Middle frontal gyrus (tissue), 1 donor: ENCODE data around the gene SCLY.

Experiments used
- DNase-seq: peaks from one replicate; pipeline ENCODE4 v3.0.0-alpha.2; 2015; ENCODE audit warnings: low spot score; ENCODE audit errors: extremely low spot score

Gene SCLY

DNA sequence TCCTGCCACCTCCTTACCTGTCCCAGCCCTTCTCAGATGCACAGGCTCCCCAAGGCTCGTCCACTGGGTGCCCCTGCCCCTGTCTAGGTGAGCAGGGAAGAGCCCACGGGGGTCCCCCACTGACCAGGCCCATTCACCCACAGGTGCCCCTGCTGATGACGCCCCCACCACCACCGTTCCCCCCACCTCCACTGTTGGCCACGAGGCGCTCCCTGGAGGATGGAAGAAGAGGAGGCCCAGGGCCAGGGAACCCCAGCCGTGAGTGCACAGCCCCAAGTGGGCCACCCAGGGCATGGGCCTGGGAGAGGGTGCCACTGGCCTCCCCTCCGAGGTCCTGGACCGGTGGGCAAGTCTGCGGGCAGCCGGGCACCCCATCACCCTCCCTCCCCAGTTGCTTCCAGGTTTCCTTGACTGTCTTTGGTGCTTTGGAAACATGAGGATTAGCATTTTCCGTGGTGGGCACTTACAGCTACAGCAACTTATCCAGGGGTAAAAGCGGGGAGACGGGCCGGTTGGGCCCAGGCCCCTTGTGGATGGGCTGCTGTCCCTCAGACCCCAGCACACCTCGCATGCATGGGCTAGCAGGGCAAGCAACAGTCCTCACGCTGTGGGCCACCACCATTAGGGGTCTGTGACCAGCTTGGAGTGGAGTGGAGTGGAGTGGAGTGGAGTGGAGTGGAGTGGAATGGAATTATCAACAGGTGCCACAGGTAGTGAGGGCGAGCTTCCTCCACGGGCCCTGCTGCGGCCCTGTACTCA, 64.5 kb downstream of the SCLY start:
- DNase-seq, result no peak

DNA sequence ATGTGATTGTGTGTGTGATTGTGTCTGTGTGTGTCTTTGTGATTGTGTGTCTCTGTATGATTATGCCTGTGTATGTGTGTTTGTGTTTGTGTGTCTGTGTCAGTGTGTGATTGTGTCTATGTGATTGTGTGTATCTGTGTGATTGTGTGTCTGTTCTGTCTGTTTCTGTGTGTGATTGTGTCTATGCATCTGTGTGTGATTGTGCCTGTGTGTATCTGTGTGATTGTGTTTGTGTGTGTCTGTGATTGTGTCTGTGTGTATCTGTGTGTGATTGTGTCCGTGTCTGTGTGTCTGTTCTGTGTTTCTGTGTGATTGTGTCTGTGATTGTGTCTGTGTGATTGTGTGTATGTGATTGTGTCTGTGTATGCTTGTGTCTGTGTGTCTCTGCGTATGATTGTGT, 65.5 kb downstream of the SCLY start:
- no peak for DNase-seq

DNA sequence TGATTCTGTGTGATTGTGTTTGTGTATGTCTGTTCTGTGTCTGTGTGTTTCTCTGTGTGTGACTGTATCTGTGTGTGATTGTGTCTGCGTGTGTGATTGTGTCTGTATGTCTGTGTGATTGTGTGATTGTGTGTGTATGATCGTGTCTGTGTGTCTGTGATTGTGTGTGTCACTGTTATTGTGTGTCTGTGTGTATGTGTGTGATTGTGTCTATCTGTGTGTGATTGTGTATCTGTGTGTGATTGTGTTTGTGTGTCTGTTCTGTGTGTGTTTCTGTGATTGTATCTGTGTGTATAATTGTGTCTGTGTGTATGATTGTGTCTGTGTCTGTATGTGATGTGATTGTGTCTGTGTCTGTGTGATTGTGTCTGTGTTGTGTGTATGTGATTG, 66.0 kb downstream of the SCLY start:
- no peak for DNase-seq

DNA sequence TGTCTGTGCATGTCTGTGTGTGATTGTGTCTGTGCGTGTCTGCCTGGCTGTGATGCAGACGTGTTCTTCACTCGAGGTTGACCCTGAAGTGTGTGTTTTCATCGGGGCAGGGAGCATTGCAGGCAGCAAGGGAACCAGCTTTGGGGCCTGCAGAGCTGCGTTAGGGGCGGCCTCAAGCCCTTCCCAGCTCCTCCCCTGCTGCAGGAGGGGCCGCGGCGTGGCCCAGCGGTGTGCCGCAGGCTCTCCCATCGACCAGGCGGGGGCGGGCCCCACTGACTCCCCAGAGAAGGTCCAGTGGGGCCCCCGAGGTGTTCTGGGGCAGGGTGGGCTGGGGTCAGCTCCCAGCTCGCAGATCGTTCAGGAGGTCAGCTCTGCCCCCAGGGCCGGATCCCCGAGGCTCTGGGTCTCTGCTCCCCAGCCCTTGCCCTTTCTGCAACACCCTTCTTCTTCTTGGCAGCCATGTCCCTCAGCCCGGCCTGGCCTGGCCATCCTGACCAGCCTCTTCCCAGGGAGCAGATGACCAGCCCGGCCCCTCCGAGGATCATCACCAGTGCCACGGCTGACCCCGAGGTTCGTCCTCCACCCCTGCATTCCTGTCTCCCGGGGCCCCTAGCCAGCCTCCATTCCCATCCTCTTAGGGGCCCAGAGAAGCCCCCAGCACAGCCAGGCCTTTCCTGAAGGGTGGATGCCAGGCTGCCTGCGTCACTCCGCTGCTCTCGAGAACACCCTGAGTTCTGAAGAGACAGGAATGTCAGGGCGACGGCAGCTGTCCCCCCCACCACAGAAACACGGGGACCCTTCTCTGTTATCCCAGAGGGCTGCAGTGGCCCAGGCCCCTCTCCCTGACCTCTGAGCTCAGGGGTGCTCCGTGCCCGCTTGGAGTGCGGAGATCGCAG, 66.6 kb downstream of the SCLY start:
- DNase-seq, result no peak

DNA sequence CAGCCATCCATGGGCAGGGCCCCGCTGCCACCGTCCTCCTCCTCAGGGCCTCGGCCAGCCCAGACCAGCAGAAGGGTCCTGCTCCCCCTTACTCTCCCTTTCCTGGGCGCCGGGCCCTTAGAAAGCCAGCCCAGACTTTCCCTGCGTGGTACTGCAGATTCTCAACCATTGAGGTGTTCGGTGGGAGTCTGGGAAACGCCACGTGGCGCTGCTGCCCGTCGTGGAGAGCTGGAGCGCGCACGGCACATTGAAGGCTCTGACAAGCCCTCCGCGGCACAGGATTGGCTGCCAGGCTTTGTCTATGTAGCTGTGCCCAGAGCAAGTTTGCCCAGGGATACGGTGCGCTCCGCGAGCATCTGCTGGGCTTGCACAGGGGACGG, 67.2 kb downstream of the SCLY start:
- no peak for DNase-seq

DNA sequence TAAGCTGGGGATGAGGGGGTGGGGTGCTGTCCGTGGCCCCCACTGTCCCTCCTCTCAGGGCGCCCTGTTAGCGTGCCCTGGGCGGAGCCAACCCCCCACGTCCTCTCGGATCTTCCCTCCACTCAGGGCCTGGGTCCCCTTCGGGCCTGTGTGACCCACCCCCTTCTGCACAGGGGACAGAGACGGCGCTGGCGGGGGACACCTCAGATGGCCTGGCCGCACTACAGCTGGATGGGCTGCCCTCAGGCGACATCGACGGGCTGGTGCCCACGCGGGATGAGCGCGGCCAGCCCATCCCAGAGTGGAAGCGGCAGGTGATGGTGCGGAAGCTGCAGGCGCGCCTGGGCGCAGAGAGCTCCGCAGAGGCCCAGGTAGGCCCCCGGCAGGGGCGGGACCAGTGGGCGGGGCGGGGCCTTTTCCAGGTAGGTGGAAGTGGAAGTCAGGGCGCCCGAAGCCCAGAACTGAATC, 67.8 kb downstream of the SCLY start:
- DNase-seq, result no peak

DNA sequence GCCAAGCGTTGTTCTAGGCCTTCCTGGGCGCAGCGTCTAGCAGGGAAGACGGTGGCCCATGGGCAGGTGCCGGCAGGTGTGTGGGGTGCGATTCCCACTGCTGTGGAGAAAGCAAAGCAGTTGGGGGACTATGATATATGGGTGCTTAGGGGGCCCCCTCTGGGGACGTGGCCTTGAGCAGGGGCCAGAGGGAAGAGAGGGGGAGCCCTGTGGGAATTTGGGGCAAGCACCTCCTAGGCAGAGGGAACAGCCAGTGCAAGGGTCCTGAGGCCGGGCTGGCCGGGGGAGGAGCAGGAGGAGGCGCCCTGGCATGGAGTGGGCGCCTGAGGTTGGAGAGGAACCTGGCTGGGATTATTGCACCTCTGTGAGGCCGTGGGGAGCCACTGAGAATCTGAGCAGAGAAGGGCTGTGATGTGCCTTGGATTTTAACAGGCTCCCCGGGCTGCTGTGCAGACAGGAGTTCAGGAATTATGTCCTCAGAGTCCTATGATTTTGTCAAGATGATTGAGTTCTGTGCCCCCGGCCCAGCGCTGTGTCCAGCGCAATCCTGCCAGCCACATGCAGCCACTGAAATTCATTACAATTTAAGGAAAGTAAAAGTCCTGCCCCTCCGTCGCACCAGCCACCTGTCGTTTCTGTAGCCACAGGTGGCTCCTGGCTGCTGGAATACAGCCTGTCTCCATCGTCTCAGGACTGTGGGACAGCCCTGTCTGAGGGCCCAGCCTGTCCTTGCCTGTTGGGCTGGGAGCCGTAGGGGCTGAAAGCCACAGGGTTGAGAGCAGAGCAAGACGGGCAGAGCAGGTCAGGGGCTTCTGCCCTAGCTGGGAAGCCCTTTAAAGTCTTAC, 68.6 kb downstream of the SCLY start:
- DNase-seq, result no peak

DNA sequence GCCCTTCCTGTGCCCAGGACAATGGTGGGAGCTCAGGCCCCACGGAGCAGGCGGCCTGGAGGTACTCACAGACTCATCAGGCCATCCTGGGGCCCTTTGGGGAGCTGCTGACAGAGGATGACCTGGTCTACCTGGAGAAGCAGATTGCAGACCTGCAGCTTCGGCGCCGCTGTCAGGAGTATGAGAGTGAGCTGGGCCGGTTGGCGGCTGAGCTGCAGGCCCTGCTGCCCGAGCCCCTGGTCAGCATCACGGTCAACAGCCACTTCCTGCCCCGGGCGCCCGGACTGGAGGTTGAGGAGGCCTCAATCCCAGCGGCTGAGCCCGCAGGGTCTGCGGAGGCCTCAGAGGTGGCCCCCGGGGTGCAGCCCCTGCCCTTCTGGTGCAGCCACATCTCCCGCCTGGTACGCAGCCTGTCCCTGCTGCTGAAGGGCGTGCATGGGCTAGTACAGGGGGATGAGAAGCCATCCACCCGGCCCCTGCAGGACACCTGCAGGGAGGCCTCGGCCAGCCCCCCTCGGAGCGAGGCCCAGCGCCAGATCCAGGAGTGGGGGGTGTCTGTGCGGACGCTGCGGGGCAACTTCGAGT, 69.4 kb downstream of the SCLY start:
- DNase-seq, result no peak

DNA sequence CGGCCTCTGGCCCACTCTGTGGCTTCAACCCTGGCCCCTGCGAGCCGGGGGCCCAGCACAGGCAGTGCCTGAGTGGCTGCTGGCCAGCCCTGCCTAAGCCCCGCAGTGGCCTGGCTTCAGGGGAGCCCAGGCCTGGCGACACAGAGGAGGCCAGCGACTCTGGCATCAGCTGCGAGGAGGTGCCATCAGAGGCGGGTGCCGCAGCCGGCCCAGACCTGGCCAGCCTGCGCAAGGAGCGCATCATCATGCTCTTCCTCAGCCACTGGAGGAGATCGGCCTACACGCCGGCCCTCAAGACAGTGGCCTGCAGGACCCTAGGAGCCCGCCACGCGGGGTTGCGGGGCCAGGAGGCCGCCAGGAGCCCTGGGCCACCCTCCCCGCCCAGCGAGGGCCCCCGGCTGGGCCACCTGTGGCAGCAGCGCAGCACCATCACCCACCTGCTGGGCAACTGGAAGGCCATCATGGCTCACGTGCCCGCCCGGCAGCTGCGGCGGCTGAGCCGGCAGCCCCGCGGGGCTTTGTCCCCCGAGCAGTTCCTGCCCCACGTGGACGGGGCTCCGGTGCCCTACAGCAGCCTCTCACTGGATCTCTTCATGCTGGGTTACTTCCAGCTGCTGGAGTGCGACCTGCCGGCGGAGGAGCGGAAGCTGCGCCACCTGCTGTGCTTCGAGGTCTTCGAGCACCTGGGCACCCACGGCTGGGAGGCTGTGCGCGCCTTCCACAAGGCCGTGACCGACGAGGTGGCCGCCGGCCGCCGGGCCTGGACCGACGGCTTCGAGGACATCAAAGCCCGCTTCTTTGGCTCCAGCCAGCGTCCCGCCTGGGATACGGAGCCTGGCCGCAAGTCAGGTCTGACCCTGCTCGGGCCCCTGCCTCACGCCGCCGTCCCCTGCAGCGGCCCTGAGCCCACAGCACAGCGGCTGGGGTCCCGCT, 70.2 kb downstream of the SCLY start:
- DNase-seq, result no peak

DNA sequence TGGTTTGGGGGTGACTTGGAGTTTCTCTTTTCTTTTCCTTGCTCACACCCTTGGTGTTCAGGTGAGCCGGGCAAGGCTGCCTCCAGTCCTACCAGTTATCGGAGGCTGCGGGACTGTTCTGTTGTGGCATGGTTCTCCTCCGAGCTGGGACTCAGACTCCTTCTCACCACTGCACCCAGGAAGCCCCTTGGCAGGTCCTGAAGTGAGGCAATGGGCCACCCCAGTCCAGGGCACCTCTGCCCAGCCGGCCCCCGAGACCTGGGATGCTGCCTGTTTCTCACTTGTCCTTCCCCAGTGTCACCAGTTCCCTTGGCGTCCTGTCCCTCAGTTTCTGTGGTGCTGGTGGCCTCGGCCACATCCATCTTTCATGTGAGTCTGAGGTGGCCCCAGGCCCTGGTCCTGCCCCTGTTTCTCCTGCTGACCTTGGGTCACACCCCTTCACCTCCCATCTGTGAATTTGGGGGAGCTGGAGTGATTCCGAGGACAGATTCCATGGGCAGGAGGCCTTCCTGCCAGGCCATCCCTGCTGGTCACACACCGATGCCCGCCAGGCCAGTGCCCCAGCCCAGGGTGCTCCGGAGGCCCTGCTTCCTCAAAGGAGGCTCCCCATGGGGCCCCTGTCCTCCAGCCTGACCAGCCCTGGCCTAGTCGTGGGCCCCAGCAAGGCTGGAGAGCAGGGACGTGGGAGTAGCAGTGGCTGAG, 71.1 kb downstream of the SCLY start:
- no peak for DNase-seq

DNA sequence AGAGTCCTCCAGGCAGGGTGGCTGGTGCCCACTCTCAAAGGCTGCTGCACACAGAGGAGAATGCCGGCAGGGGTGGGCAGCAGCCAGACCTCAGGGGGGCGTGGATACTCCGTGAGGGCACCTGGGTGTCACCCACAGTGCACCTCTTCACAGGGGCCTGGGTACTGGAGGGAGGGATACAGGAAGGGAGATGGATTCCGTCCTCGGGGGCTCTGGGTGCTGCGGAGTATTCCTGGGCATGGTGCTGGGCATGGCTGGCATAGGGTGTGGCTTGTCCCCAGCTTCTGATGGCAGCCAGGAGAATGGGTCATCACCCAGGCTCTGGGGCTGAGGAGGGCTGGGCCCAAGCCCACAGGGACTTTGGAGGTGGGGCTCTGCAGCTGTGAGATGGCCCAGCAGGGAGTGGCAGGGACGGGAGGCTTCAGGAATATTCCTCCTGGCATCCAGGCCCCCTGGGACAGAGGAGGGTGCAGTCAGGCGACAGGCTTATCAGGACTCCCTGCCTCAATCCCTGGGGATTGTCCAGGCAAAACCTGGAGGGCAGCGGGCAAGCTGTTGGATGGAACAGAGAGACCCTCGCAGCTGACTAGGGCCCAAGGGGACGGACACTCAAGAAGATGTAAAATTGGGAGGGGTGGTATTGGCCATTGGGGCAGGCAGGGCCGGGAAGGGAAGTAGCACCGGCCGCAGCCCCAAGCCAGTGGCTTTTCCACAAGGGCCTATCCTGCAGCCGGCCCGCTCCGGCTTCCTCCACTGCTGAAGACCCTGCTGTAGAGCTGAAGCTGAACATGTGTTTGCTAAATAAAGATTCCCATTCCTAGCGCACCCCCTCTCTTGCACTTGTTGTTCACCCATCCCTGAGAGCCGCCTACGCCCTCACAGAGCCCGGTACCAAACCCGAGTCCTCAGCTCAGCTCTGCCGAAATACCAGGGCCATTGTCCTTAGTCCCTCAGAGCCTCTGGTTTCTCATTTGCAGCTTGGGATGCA, 72.0 kb downstream of the SCLY start:
- DNase-seq, result no peak

DNA sequence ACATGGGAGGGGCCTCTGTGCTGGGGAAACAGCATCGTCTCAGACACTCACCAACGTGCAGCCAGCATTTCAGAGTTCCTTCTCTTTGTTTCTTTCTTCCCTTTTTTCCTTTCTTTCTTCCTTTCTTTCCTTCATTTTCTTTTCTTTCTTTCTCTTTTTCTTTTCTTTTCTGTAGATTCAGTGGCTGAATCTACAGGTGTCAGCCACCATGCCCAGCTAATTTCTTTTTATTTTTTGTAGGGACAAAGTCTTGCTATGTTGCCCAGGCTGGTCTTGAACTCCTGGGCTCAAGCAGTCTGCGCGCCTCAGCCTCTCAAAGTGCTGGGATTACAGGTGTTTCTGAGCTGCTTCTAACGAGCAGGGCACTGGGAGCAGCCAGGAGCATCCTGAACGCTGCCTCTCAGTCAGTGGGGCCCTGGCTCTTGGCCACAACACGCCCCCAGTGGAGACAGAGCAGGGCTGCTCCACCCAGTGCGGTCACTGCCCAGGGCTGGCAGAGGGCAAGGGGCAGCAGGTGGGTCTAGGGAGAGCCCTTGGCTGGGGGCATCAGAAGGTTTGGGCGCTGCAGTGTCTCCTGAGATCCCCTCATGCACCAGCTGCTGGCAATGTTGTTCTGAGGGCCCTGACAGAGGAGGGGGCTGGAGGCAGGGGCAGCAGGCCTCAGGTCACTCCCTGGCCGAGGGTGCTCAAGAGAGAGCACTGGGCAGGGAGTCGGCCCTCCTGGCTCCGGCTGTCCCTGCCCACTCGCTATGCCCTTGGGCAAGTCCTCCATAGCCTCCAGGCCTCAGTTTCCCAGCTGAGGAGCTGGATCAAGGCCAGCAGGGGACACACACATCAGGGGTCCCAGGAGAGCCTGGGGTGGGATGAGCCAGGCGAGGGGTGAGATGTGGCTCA, 72.9 kb downstream of the SCLY start:
- DNase-seq, result no peak

DNA sequence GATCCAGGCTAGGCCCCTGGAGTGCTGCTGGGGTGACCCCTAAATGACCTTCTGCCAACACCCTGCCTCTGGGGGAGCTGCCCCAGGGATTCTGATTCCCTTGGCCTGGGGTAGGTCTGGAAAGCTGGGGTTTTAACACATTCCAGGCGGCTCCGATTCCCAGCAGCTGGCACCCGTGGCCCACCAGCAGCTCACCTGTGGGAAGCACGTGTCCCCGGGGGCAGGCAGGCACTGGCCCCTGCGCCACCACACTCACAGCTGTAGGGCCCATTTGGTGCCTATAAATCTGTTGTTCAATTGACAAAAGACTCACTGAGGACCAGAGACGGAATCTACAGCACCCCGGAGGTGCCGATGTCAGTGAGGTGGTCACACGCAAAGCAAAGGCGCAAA, 73.6 kb downstream of the SCLY start:
- DNase-seq, result no peak

DNA sequence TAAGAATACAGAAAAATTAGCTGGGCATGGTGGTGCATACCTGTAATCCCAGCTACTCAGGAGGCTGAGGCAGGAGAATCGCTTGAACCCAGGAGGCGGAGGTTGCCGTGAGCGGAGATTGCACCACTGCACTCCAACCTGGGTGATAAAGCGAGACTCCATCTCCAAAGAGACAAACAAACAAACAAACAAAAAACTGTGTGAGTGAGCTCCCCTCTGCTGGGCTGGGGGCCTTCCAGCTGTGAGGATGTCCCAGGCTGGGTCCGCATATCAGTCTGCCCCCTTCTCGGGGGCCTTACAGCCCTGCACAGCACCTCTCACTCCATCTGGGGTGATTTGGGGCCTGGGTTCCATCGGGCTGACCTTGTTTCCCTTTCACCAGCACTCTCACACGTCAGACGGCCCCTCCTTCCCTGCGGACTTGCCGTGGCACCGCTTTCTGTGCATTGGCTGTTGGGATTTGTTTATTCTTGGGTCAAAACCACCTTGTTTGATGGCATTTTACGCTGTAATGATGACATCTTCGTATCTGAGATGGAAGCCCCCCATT, 74.9 kb downstream of the SCLY start:
- DNase-seq, result no peak

DNA sequence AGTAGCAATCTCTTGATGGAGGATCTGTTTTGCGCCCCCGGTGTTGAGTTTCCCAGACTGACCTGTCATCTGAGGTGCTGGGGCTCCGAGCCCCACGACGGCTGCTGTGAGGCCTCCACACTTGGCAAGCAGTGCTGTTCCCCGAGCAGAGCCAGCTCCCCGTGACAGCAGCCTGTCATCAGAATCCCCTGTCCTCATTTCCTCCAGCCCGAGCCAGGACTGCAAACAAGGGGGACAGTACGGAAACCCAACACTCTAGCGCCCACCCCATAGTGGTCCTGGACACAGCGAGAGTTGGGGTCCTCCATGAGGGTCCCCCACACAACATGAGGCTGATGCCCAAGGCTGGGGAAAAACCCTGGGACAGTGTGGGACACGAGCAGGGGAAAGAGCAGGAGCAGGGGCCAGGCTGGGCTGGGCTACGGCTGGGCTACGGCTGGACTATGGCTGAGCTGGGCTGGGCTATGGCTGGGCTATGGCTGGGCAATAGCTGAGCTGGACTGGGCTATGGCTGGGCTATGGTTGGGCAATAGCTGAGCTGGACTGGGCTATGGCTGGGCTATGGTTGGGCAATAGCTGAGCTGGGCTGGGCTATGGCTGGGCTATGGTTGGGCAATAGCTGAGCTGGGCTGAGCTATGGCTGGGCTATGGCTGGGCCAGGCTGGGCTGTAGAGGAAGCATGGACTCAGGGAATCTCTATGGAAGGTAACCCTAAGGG, 76.2 kb downstream of the SCLY start:
- DNase-seq, result no peak

DNA sequence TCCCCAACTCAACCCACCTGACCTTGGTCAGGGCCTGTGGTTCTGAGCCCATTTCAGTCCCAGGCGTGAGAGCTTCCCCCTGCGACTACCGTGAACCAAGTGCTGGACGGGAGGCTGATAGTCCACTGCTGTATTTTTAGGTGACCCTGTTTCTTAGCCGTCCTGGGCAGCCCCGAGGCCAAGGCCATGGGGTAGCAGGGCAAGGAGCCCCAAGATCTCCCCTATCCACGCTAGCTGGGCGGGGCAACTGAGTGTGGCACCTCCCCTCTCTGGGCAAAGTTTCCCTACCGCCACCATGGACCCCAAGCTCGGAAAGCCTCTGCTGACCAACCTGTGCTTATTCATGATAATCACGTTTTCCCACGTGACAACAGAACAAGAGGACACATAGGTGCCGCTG, 77.1 kb downstream of the SCLY start:
- DNase-seq, result no peak
